ENCODE measurements around the gene KLK11. TPM values are rescaled to one million over a fixed set of nuclear protein-coding genes. Genes with fewer than 3 reads are reported as not detected.

Gene KLK11
- total RNA-seq (not detected), polyA plus RNA-seq (not detected)

DNA sequence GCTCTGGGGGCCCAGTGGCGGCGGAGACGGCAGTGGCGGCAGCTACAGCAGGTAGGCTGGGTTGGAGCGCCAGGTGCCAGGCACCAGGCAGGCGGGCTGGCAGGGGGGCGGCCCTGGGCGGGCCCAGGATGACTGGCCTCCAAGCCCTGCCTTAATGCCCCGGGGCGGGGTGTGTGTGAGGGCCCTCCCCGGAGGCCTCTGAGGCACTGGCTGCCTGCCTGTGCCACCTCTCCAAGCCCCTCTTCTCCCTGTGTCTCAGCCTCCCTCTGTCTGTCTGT, at the start of gene KLK11:
Gene KLK11, minus strand, starts transcription at position 63 of the 278 bp plus-strand sequence. CDS start 985 bp downstream, outside the sequence.
- intact Hi-C loops (cut with micrococcal nuclease), result no loop called here
- Histone ChIP-seq H3K4me3 (ENCODE audit: low read length in 2 of 2) (no peak within 1 kb of the TSS), H3K9me3 (ENCODE audit: control insufficient read depth in 1 of 2, low read length in 2 of 2) (no peaks in the 10 kb centered on the region), H3K36me3 (ENCODE audit: insufficient read depth, low read length) (no peaks in the 10 kb centered on the region), H3K27ac (ENCODE audit: low read depth, low read length) (no peak within 1 kb of the TSS), H3K27me3 (ENCODE audit: insufficient read depth, low read length) (no peaks in the 10 kb centered on the region), H3K4me1 (ENCODE audit: insufficient read depth, low read length) (no peaks in the 10 kb centered on the region)
- Mint-ChIP-seq H3K4me3 (no peak within 1 kb of the TSS), H3K9me3 (peaks cover 0 to 4% (median 0%) of the 10 kb centered on the region in 8 donors), H3K4me1 (peaks cover 0 to 3% (median under 1%) of the 10 kb centered on the region in 4 donors), H3K36me3 (no peaks in the 10 kb centered on the region), H3K27ac (peak within 1 kb of the TSS in 2 of 7 donors; percentile 9 to 10), H3K27me3 (peaks cover 25 to 33% of the 10 kb centered on the region in 2 donors)
- no peak for DNase-seq
- CTCF ChIA-PET (ENCODE audit: partially characterized antibody), result no interaction called here
- POLR2A ChIA-PET (ENCODE audit: partially characterized antibody), result no interaction called here

DNA sequence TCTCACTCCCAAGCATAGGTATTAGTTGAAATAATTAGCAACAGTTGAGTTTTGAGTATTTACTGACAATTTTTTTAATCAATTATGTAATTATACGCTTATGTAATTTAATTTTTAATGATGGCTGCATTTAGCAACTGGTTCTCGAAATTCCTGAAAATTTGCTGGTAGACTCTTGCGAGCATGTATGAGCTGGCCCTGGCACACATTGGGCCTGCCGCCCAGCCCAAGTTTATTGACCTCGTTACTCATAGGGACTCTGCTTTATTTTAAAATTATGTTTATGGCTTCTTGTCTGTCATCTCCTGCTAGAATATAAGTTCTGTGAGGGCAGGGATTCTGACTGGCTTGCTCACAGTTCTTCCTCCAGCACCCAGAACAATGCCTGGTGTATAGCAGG, 49.6 kb upstream of the KLK11 start:
- Histone ChIP-seq H3K36me3 (ENCODE audit: insufficient read depth, low read length) (no peaks in the 10 kb centered on the region), H3K9me3 (ENCODE audit: control insufficient read depth in 1 of 2, low read length in 2 of 2) (no peaks in the 10 kb centered on the region), H3K4me1 (ENCODE audit: insufficient read depth, low read length) (no peaks in the 10 kb centered on the region), H3K27ac (ENCODE audit: low read depth, low read length) (no peak overlapping the region), H3K27me3 (ENCODE audit: insufficient read depth, low read length) (no peaks in the 10 kb centered on the region), H3K4me3 (ENCODE audit: low read length in 2 of 2) (no peak overlapping the region)
- POLR2A ChIA-PET (ENCODE audit: partially characterized antibody), result no interaction called here
- Mint-ChIP-seq H3K27me3 (peaks cover 3 to 10% of the 10 kb centered on the region in 2 donors), H3K4me3 (no peak overlapping the region), H3K36me3 (no peaks in the 10 kb centered on the region), H3K9me3 (peaks cover 0 to 19% (median 11%) of the 10 kb centered on the region in 8 donors), H3K27ac (no peak overlapping the region), H3K4me1 (no peaks in the 10 kb centered on the region)
- CTCF ChIA-PET (ENCODE audit: partially characterized antibody), result no interaction called here
- intact Hi-C loops (cut with micrococcal nuclease), result no loop called here
- DNase-seq, result no peak

DNA sequence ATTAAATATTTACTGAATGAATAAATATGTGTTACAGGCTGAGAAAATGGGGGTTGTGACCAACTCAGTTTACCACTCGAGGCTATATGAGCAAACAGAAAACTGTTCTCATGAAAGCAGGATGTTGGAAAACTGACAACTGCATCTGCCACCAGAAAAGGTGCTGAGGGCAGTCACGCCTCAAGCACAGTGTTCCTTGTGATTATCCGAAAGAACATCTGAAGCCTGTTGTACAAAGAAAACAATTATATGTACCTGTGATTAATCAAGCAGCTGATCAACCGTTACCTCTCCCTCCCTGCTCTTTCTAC, 44.6 kb upstream of the KLK11 start:
- no peaks in the 10 kb centered on the region for H3K4me1 ChIP-seq (ENCODE audit: insufficient read depth, low read length)
- H3K27me3 Mint-ChIP-seq, result peaks cover 14 to 26% of the 10 kb centered on the region in 2 donors
- no peak overlapping the region for H3K4me3 Mint-ChIP-seq
- ChIA-PET CTCF (ENCODE audit: partially characterized antibody) (interaction anchor here (0.6 kb wide), 1 partner anchor 142 kb away, joined by 4 read pairs; no protein-coding TSS in a partner anchor), POLR2A (ENCODE audit: partially characterized antibody) (no interaction called here)
- H3K36me3 Mint-ChIP-seq, result no peaks in the 10 kb centered on the region
- no peaks in the 10 kb centered on the region for H3K36me3 ChIP-seq (ENCODE audit: insufficient read depth, low read length)
- H3K27ac ChIP-seq (ENCODE audit: low read depth, low read length), result no peak overlapping the region
- no peaks in the 10 kb centered on the region for H3K9me3 ChIP-seq (ENCODE audit: control insufficient read depth in 1 of 2, low read length in 2 of 2)
- H3K4me3 ChIP-seq (ENCODE audit: low read length in 2 of 2), result no peak overlapping the region
- intact Hi-C loops (cut with micrococcal nuclease), result no loop called here
- peaks cover 0 to 19% (median 11%) of the 10 kb centered on the region in 8 donors for H3K9me3 Mint-ChIP-seq
- H3K4me1 Mint-ChIP-seq, result peaks cover 0 to under 1% (median 0%) of the 10 kb centered on the region in 4 donors
- H3K27ac Mint-ChIP-seq, result no peak overlapping the region
- no peaks in the 10 kb centered on the region for H3K27me3 ChIP-seq (ENCODE audit: insufficient read depth, low read length)
- DNase-seq, result no peak

GRCh38 chr19:51070334-51071094, 44.1 kb upstream of the KLK11 start:
- intact Hi-C loops (cut with micrococcal nuclease), result no loop called here
- Histone ChIP-seq H3K27me3 (ENCODE audit: insufficient read depth, low read length) (peaks cover 5% of the 10 kb centered on the region), H3K4me3 (ENCODE audit: low read length in 2 of 2) (no peak overlapping the region), H3K9me3 (ENCODE audit: control insufficient read depth in 1 of 2, low read length in 2 of 2) (no peaks in the 10 kb centered on the region), H3K36me3 (ENCODE audit: insufficient read depth, low read length) (no peaks in the 10 kb centered on the region), H3K27ac (ENCODE audit: low read depth, low read length) (no peak overlapping the region), H3K4me1 (ENCODE audit: insufficient read depth, low read length) (no peaks in the 10 kb centered on the region)
- no peak for DNase-seq
- Mint-ChIP-seq H3K4me1 (peaks cover 0 to 3% (median 0%) of the 10 kb centered on the region in 4 donors), H3K27ac (no peak overlapping the region), H3K4me3 (no peak overlapping the region), H3K27me3 (peaks cover 17 to 29% of the 10 kb centered on the region in 2 donors), H3K36me3 (no peaks in the 10 kb centered on the region), H3K9me3 (peaks cover 0 to 19% (median 11%) of the 10 kb centered on the region in 8 donors)
- POLR2A ChIA-PET (ENCODE audit: partially characterized antibody), result no interaction called here
- CTCF ChIA-PET (ENCODE audit: partially characterized antibody), result interaction anchor here (0.6 kb wide), 1 partner anchor 141 kb away, joined by 4 read pairs; no protein-coding TSS in a partner anchor

GRCh38 chr19:51066393-51067186, 40.2 kb upstream of the KLK11 start:
- Histone ChIP-seq H3K27ac (ENCODE audit: low read depth, low read length) (no peak overlapping the region), H3K4me3 (ENCODE audit: low read length in 2 of 2) (no peak overlapping the region), H3K27me3 (ENCODE audit: insufficient read depth, low read length) (peaks cover 13% of the 10 kb centered on the region), H3K36me3 (ENCODE audit: insufficient read depth, low read length) (no peaks in the 10 kb centered on the region), H3K4me1 (ENCODE audit: insufficient read depth, low read length) (peaks cover 3% of the 10 kb centered on the region), H3K9me3 (ENCODE audit: control insufficient read depth in 1 of 2, low read length in 2 of 2) (no peaks in the 10 kb centered on the region)
- Mint-ChIP-seq H3K36me3 (no peaks in the 10 kb centered on the region), H3K4me1 (peaks cover 0 to 6% (median 3%) of the 10 kb centered on the region in 4 donors), H3K27me3 (peaks cover 29 to 31% of the 10 kb centered on the region in 2 donors), H3K9me3 (peaks cover 0 to 1% (median 0%) of the 10 kb centered on the region in 8 donors), H3K4me3 (no peak overlapping the region), H3K27ac (no peak overlapping the region)
- CTCF ChIA-PET (ENCODE audit: partially characterized antibody), result interaction anchor here (0.7 kb wide), 1 partner anchor 19 kb away, joined by 3 read pairs; no protein-coding TSS in a partner anchor
- POLR2A ChIA-PET (ENCODE audit: partially characterized antibody), result no interaction called here
- intact Hi-C loops (cut with micrococcal nuclease), result no loop called here
- DNase-seq, result no peak

DNA sequence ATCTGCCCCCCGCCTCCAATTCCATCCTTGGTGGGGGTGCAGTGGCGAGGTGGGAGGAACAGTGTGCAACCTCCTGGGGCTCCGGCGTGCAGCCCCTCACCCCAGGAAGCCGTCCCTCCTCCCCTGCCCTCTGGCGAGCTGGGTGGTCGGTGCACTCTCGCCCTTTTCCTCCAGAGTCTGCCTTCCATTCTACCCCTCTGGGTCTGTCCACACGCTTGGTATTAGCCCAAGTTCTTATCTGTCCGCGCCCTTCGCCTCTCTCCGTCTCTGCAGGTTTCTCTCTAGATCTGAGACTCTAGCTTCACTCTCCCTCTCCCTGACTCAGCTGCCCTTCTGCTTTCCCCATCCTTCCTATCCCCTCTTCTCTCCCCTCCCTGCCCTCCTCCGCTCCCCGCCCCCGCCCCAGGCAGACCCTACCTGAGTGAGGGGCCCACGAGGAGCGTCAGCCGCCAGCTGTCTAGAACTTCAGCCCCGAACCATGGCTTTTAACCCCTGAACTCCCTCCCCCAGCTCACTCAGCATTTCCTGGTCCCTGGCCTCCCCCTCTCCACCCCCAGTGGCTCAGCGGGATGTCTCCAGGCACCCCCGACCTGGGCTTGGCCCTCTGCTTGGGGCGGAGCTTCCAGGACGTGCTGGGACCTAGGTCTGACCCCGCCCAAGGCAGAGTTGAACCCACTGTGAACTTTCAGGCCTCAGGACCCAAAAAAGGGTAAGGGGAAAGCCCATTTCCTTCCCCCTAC, 39.0 kb upstream of the KLK11 start:
- Histone ChIP-seq H3K27me3 (ENCODE audit: insufficient read depth, low read length) (peaks cover 13% of the 10 kb centered on the region), H3K36me3 (ENCODE audit: insufficient read depth, low read length) (no peaks in the 10 kb centered on the region), H3K9me3 (ENCODE audit: control insufficient read depth in 1 of 2, low read length in 2 of 2) (no peaks in the 10 kb centered on the region), H3K4me1 (ENCODE audit: insufficient read depth, low read length) (peaks cover 3% of the 10 kb centered on the region), H3K4me3 (ENCODE audit: low read length in 2 of 2) (no peak overlapping the region), H3K27ac (ENCODE audit: low read depth, low read length) (no peak overlapping the region)
- Mint-ChIP-seq H3K4me3 (peak overlapping the region; percentile 39 to 76 (median 65)), H3K27ac (no peak overlapping the region), H3K4me1 (peaks cover 0 to 6% (median 3%) of the 10 kb centered on the region in 4 donors), H3K9me3 (peaks cover 0 to 5% (median 0%) of the 10 kb centered on the region in 8 donors), H3K36me3 (no peaks in the 10 kb centered on the region), H3K27me3 (peaks cover 40 to 42% of the 10 kb centered on the region in 2 donors)
- CTCF ChIA-PET (ENCODE audit: partially characterized antibody), result interaction anchor here (0.7 kb wide), 1 partner anchor 17 kb away, joined by 3 read pairs; no protein-coding TSS in a partner anchor
- POLR2A ChIA-PET (ENCODE audit: partially characterized antibody), result no interaction called here
- DNase-seq, result no peak
- intact Hi-C loops (cut with micrococcal nuclease), result no loop called here
